Keratinocyte (primary cell): ENCODE measurements around the gene POLDIP2. TPM values are rescaled to one million over a fixed set of nuclear protein-coding genes. Genes with fewer than 3 reads are reported as not detected.

Source experiments
- DNase-seq: peaks from one replicate; pipeline ENCODE4 v3.0.0-alpha.2; 2011; ENCODE audit warnings: low read depth, missing footprints, low spot score
- FAIRE-seq: peaks from 2 replicates; lab custom pipeline; 2011; peaks lifted over from hg19 to GRCh38; lab: Jason Lieb, UNC
- H2AFZ ChIP-seq: 2 replicates; pipeline ENCODE4 v1.6.0; 2012; ENCODE audit warnings: low read length, control low read depth, inconsistent platforms; ENCODE audit not compliant: control insufficient read depth
- H3K27ac ChIP-seq: 2 replicates; pipeline ENCODE4 v1.5.1; 2011; ENCODE audit warnings: low read length; ENCODE audit not compliant: control insufficient read depth, insufficient read depth
- H3K27me3 ChIP-seq: 3 replicates; pipeline ENCODE4 v1.6.0; 2011; ENCODE audit warnings: low read length; ENCODE audit not compliant: control insufficient read depth, insufficient read depth; ENCODE audit errors: extremely low read depth
- H3K36me3 ChIP-seq, 2 experiments: 2 replicates in 1 of 2; 3 replicates in 1 of 2; pipeline ENCODE4 v1.5.1; 2011; ENCODE audit warnings: low read length in 2 of 2, mild to moderate bottlenecking in 1 of 2; ENCODE audit not compliant: control insufficient read depth in 2 of 2, insufficient read depth in 2 of 2; ENCODE audit errors: extremely low read depth in 1 of 2
- H3K4me1 ChIP-seq: 3 replicates; pipeline ENCODE4 v1.5.1; 2011; ENCODE audit warnings: low read length; ENCODE audit not compliant: control insufficient read depth, insufficient read depth; ENCODE audit errors: extremely low read depth
- H3K4me2 ChIP-seq: 3 replicates; pipeline ENCODE4 v1.6.0; 2011; ENCODE audit warnings: low read depth, low read length; ENCODE audit not compliant: control insufficient read depth, insufficient read depth; ENCODE audit errors: extremely low read depth
- H3K4me3 ChIP-seq, 3 experiments: fragments of 200-600 bp in 1 of 3; sonication (generic) in 1 of 3; 2 replicates in 2 of 3; 3 replicates in 1 of 3; pipeline ENCODE4 v1.5.1; 2011 to 2016; ENCODE audit warnings: low read length in 3 of 3, mild to moderate bottlenecking in 3 of 3, control low read depth in 2 of 3, inconsistent platforms in 1 of 3, low read depth in 1 of 3, mixed read lengths in 1 of 3, mixed run types in 1 of 3, moderate library complexity in 1 of 3; ENCODE audit not compliant: control insufficient read depth in 2 of 3, insufficient read depth in 2 of 3; ENCODE audit errors: extremely low read depth in 1 of 3
- H3K79me2 ChIP-seq: 2 replicates; pipeline ENCODE4 v1.6.0; 2012; ENCODE audit warnings: low read length; ENCODE audit not compliant: control insufficient read depth, insufficient read depth
- H3K9ac ChIP-seq: 3 replicates; pipeline ENCODE4 v1.6.0; 2011; ENCODE audit warnings: low read length; ENCODE audit not compliant: control insufficient read depth, insufficient read depth; ENCODE audit errors: extremely low read depth
- H3K9me1 ChIP-seq: 3 replicates; pipeline ENCODE4 v1.6.0; 2011; ENCODE audit warnings: low read length; ENCODE audit not compliant: control insufficient read depth, insufficient read depth; ENCODE audit errors: extremely low read depth
- H3K9me3 ChIP-seq: 2 replicates; pipeline ENCODE4 v1.5.1; 2012; ENCODE audit warnings: low read depth, low read length; ENCODE audit not compliant: control insufficient read depth
- H4K20me1 ChIP-seq: 3 replicates; pipeline ENCODE4 v1.6.0; 2011; ENCODE audit warnings: low read length; ENCODE audit not compliant: control insufficient read depth, insufficient read depth; ENCODE audit errors: extremely low read depth
- EZH2 ChIP-seq: IDR thresholded peaks from one replicate; pipeline ENCODE4 v1.6.1; 2012; ENCODE audit warnings: inconsistent platforms, mild to moderate bottlenecking, low read length, moderate library complexity
- dilution Hi-C: fragments of 300-500 bp; cut with MboI; formaldehyde crosslinking; loops from one replicate; pipeline ENCODE4 v1.7.0; 2020; ENCODE audit warnings: low sequenced_read_pairs; ENCODE audit not compliant: extremely low pct_ligation_motif_present
- polyA plus RNA-seq, 5 experiments: library from polyadenylated mRNA; depleted of rRNA in 3 of 5; stranded (reverse) in 3 of 5; stranded (forward) in 1 of 5; unstranded in 1 of 5; fragments of >200 nt; gene quantifications; 1 replicate in 1 of 5; 2 replicates in 3 of 5; 3 replicates in 1 of 5; pipeline versions ENCODE4 v1.2.1 to v1.2.3, GENCODE V29; 2011 to 2012; ENCODE audit warnings: missing spikeins in 2 of 5, low read depth in 1 of 5, low replicate concordance in 1 of 5
- TF ChIP-seq, protein P1 (sequence below), 3 experiments: IDR thresholded peaks in 1 of 3; conservative IDR thresholded peaks in 1 of 3; optimal IDR thresholded peaks in 1 of 3; 2 replicates in 2 of 3; 3 replicates in 1 of 3; pipeline versions ENCODE3 to v1.5.1; 2011; ENCODE audit warnings: low read length in 3 of 3, mild to moderate bottlenecking in 3 of 3, moderate library complexity in 2 of 3, control low read depth in 1 of 3, inconsistent platforms in 1 of 3; ENCODE audit not compliant: insufficient read depth in 2 of 3; ENCODE audit errors: extremely low read depth in 1 of 3

The POLDIP2 gene
- polyA plus RNA-seq, 1 donor (not counting 4 experiments of a cell fraction or from before 2014, with no cell fraction given) = 90.2 TPM

DNA sequence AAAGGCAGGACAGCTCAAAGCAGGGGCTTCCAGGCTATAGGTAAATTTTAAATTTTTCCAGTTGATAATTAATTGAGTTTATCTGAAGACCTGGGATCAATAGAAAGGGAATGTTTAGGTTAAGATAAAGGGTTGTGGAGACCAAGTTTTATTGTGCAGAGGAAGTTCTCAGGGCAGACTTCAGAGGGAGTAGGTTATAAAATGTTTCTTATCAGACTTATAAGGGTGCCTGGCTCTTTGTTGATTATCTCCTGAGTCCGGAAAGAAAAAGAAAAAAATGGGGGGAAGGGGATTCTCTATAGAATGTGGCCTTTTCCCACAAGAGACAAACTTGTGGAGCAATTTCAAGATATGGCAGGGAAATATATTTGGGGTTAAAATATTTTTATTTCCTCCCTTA lies 32.8 kb upstream of the POLDIP2 start:
- no peaks in the 10 kb centered on the region for H3K36me3 ChIP-seq
- H3K4me3 ChIP-seq = no peak overlapping the region
- no peaks in the 10 kb centered on the region for H3K9me1 ChIP-seq
- no peak overlapping the region for H3K27ac ChIP-seq
- H3K9ac ChIP-seq = no peak overlapping the region
- no peaks in the 10 kb centered on the region for H4K20me1 ChIP-seq
- DNase-seq (no peak), FAIRE-seq (no peak)
- H3K27me3 ChIP-seq = no peaks in the 10 kb centered on the region
- peaks cover 9% of the 10 kb centered on the region for H3K4me1 ChIP-seq
- TF ChIP-seq EZH2 = no peak
- TF ChIP-seq, protein P1, sequence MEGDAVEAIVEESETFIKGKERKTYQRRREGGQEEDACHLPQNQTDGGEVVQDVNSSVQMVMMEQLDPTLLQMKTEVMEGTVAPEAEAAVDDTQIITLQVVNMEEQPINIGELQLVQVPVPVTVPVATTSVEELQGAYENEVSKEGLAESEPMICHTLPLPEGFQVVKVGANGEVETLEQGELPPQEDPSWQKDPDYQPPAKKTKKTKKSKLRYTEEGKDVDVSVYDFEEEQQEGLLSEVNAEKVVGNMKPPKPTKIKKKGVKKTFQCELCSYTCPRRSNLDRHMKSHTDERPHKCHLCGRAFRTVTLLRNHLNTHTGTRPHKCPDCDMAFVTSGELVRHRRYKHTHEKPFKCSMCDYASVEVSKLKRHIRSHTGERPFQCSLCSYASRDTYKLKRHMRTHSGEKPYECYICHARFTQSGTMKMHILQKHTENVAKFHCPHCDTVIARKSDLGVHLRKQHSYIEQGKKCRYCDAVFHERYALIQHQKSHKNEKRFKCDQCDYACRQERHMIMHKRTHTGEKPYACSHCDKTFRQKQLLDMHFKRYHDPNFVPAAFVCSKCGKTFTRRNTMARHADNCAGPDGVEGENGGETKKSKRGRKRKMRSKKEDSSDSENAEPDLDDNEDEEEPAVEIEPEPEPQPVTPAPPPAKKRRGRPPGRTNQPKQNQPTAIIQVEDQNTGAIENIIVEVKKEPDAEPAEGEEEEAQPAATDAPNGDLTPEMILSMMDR (optimal IDR thresholded peaks at IDR 0.05 in 1 of 3, IDR thresholded peaks at IDR 0.05 in 1 of 3, conservative IDR thresholded peaks at IDR 0.05 in 1 of 3; ENCODE audit: extremely low read depth in 1 of 3, insufficient read depth in 2 of 3, low read length in 3 of 3) = no peak
- dilution Hi-C loops = no loop called here
- H3K9me3 ChIP-seq = no peaks in the 10 kb centered on the region
- no peaks in the 10 kb centered on the region for H3K79me2 ChIP-seq
- H2AFZ ChIP-seq = no peak overlapping the region
- no peak overlapping the region for H3K4me2 ChIP-seq

GRCh38 chr17:28388106-28388505 lies 30.8 kb upstream of the POLDIP2 start:
- no peaks in the 10 kb centered on the region for H3K36me3 ChIP-seq
- DNase-seq = no peak

More at GRCh38 chr17:28388106-28388505, 30.8 kb upstream of the POLDIP2 start:
- H2AFZ ChIP-seq = no peak overlapping the region
- no peaks in the 10 kb centered on the region for H3K9me1 ChIP-seq
- peaks cover 18% of the 10 kb centered on the region for H3K27me3 ChIP-seq
- no peaks in the 10 kb centered on the region for H3K9me3 ChIP-seq
- no peaks in the 10 kb centered on the region for H3K79me2 ChIP-seq
- H3K27ac ChIP-seq = no peak overlapping the region
- no peak overlapping the region for H3K4me2 ChIP-seq
- H3K4me1 ChIP-seq = peaks cover 10% of the 10 kb centered on the region
- H3K4me3 ChIP-seq = no peak overlapping the region
- no peaks in the 10 kb centered on the region for H4K20me1 ChIP-seq
- dilution Hi-C loops = no loop called here
- TF ChIP-seq, protein P1 (optimal IDR thresholded peaks at IDR 0.05 in 1 of 3, IDR thresholded peaks at IDR 0.05 in 1 of 3, conservative IDR thresholded peaks at IDR 0.05 in 1 of 3; ENCODE audit: extremely low read depth in 1 of 3, insufficient read depth in 2 of 3, low read length in 3 of 3) = no peak
- TF ChIP-seq EZH2 = no peak
- H3K9ac ChIP-seq = no peak overlapping the region
- no peak for FAIRE-seq
